Measurements from ENCODE around the gene JAKMIP1.
"Not testable (repeated sequence)": the region's sequence is repeated elsewhere in the genome, so short reads cannot be mapped to it uniquely, and the experiment has no call there.

Gene JAKMIP1

GRCh38 chr4:6229095-6229494, 28.7 kb upstream of the JAKMIP1 start:
- DNase-seq, result no peak

DNA sequence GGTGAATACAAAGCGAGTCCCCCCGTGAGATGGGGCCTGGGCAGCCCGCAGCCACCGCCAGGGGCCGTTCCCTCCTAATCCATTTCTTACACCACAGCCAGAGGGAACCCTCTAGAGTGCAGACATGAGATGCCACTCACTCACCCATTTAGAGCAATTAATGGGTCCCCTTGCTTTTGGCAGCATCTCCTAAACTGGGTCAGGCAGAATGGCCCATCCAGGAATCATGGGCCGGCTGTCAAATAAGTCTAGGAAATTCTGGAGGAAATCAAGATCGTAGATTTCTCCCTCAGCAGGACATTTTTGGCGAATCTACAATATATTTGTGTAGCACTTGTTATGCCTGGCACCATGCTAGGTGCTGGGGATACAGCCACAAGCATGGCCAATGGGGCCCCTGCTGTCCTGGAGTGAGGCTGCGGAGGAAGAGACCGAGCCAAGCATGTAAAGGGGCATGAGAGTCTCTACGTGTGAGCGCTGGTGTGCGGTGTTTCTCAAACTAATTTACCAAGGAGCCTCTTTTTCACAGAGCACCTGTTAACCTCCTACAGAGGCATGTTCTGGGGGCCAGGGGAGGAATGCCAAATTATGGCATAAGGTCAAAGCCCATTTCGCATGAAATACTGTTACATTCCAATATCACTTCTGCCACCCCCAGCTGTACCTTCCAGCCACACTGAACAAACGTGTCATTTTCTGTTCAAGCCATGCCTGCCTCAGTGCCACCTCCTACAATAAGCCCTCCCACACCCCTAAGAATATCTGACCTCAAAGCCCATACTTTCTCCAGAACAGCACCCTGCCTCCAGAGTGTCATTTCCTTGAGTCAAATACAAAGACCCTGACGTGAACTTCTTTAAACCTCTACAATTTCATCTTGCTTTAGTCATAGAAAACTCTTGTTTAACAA, 28.1 kb upstream of the JAKMIP1 start:
- no peak for DNase-seq

GRCh38 chr4:6227412-6228157, 27.2 kb upstream of the JAKMIP1 start:
- no peak for DNase-seq

DNA sequence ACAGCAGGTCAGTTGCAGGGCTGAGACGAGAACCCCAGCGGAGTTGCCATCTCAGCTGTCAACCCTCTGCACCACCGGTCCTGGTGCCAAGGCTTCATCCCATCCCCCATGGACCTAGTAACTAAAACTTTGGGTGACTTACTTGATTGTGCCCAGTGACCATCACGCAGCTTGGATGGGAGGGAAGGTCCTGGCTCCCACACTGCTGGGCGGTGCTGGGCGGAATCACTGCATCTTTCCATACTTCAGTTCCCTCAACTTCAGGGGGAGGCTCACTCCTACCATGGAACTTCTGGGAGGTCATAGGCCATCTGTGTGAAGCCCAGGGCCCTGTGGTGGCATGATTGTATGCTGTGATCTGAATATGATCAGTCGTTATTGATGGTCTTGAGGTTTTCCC, 26.2 kb upstream of the JAKMIP1 start:
- DNase-seq, result no peak

GRCh38 chr4:6225469-6225868, 25.1 kb upstream of the JAKMIP1 start:
- no peak for DNase-seq

DNA sequence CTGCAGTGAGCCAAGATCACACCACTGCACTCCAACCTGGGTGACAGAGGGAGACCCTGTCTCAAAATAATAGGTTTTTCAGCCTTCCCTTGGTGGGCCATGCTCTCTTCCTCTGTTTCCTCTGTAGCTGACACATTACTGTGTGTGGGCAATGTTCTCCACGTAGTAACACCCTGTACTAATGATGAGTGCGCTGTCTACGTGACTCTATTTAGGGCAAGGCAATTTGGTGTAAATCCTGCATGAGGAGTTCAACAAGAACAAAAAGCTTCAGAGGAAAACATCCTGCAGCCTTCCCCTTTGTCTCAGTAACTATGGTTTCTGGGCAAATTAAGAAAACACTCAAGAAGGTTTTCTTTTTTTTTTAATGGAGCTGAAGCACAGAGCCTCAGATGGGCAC, 24.4 kb upstream of the JAKMIP1 start:
- no peak for DNase-seq

DNA sequence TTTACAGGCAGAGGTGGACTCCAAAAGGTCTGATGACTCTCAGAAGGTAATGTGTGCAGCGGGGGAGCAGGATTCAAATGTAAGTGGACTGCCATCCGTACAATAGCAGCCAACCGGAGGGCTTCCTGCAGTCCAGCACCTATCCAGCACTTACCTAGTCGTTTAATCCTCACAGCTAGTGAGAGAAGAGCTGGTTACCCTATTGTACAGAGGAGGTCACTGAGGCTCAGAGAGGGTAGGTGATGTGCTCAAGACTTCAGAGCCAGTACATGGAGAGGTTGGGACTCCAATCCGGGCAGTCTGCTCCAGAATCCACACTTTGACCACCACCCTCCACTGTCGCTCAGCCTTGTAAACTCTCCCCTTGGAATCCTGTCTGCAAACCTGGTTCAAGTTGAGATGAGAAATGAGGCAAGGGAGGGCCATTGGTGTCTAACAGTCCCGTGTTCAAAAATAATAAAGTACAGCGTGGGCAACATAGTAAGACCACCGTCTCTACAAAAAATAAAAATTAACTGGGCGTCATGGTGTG, 22.5 kb upstream of the JAKMIP1 start:
- no peak for DNase-seq

DNA sequence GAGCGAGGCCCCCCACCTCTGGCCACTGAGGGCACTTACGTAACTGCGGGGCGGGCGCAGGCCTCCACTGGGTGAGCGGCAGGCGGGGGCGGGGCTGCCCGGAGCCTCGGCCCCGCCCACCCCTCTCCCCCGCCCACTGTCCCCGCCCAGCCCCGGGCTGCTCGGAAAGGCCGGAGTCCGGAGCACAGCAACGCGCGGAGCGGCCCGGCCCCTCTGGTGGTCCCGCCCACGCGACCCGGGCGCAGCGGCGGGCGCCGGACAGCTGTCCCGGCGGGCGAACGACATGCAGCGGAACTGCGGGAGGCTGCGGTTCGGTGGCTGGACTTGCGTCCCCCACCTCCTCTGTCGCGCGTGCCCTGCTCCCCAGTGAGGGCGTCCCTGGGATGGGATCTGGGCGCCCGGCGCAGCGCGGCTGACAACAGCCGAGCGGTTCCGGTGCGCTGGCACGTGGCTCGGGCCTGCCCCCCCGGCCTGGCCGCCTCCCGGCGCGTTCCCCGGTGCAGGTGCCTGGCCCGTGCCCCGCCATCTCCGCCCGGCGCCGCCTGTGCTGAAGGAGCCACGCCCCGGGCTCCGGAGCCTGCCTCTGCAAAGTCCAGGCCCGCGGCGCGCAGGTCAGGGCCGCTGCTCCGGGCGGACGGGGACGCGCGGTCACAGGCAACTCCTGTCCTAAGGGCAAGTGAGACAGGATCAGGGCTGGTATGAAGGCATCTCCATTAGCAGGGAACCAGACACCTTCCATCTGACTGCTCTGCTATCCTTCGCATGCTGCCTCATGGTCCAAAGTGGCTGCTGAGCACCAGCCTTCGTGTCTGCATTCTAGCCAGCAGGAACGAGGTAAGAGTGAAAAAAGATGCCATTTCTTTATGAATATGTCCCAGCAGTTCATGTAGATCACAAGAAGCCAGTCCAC, 21.8 kb upstream of the JAKMIP1 start:
- DNase-seq, result no peak

GRCh38 chr4:6221301-6221850, 21.0 kb upstream of the JAKMIP1 start:
- DNase-seq, result no peak

DNA sequence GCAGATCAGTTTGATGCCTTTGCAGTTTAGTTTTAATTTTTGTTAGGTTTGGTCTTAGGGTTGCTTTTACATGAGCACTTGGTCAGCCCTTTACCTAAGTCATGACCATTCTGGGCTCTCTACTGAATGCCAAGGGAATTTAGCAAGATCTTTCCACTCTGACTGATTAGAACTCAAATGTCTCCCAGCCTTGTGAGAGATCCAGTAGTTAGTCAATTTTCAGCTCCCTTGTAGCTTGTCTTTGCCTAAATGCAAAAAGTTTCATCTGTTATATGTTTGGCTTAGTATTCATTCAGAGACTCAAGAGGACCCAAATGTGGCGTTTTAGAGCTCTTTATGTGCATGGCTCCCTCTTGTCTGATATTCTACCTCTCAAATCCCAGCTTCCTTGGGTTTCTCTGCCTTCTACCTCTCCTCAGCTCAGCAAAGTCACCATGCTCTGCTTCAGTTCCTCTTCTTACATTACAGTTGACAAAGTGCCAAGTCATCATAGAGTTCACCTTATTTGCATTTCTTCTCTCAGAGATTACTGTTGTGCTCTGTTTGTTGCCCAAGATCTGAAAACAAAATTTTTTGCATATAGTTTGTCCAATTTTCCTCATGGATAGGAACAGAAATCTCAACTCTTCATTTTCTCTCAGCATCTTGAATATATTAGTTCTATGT, 17.5 kb upstream of the JAKMIP1 start:
- DNase-seq, result no peak

- DNase-seq, result no peak
These were observed 16.2 kb upstream of the JAKMIP1 start for GRCh38 chr4:6216588-6216987.

DNA sequence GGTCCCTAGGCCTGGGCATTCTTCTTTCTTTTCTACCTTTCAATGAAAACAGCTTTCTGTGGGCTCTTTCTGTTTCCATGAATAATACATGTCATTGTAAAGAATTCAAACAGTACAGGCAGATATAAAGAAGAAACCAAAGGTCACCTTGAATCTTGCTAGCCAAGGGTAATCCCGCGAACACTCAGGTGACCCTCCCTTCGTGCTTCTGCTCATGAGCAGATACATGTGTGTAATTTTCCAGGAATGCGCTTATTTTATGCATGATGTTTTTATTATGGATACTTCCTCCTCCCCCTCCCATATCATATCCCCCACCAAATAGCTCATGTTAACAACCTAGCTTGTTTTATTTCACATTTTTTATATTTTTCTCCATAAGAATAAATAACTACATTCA, 9.6 kb upstream of the JAKMIP1 start:
- no peak for DNase-seq

- DNase-seq, result not testable (repeated sequence)
These were observed 8.9 kb upstream of the JAKMIP1 start for GRCh38 chr4:6209291-6209690.

DNA sequence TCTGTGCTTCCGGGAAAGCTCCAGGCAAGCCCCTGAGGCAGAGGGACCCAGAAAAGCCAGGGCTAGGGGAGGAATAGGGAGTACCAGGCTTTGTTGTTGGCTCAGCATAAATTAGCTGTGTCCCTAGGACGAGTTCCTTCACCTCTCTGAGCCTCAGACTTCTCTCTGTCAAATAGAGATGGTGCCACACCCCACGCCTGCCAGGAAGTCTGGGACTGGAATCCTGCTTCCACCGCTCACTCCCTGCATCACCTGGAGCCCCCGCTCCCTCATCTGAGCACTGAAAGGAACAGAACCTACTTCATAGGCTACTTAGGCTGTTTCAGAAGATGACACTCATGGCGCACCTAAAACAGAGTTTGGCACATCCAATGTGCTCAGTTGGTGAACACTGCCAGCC, 8.1 kb upstream of the JAKMIP1 start:
- DNase-seq, result no peak

DNA sequence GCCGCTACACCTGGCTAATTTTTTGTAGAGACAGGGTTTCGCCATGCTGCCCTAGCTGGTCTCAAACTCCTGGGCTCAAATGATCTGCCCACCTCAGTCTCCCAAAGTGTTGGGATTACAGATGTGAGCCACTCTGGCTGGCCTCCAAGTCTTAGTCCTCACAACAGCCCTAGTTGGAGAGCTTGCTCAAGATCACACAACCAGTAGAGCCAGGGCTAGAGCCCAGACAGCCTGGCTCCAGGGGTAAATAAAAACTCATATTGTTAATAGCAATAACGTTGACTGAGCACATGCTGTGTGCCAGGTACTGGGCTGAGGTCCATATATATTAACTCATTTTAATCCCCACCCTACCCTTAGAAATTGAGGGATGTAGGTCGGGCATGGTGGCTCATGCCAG, 7.3 kb upstream of the JAKMIP1 start:
- no peak for DNase-seq

DNA sequence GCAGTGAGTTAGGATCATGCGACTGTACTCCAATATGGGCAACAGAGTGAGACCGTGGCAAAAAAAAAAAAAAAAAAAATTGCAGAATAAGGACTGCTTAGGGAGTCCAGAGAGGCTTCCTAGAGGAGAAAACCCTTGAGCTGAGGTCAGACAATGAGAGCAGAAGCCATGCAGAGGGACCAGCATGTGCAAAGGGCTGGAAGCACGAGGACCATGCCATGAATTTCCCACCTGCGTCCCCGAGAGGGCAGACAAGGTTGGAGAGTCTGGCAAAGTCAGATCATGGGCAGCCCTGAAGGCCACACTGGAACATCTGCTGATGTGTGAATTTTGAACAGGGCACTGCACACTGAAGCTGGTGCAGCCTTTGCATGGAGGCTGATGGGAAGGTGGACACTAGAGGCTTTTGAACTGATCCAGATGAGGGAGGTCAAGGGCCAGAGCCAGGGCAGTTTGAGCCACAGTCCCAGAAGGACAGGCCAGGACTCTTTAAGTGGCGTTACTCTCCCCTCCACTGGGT, 6.5 kb upstream of the JAKMIP1 start:
- DNase-seq, result no peak

GRCh38 chr4:6205973-6206372, 5.6 kb upstream of the JAKMIP1 start:
- DNase-seq, result no peak

DNA sequence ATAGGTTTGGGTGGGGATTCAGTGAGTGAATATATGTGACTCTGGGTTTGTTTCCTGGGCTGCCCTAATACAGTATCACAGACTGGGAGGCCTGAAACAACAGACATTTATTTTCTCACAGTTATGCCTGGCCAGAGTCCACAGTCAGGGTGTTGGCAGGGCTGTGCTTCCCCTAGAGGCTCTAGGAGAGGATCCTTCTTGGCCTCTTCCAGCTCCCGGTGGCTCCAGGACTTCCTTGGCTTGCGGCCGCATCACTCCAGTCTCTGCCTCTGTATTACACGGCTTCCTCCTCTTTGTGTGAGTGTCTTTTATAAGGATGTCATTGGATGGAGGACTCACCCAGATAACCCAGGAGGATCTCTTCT, 5.2 kb upstream of the JAKMIP1 start:
- no peak for DNase-seq

GRCh38 chr4:6204871-6205566, 4.7 kb upstream of the JAKMIP1 start:
- no peak for DNase-seq

DNA sequence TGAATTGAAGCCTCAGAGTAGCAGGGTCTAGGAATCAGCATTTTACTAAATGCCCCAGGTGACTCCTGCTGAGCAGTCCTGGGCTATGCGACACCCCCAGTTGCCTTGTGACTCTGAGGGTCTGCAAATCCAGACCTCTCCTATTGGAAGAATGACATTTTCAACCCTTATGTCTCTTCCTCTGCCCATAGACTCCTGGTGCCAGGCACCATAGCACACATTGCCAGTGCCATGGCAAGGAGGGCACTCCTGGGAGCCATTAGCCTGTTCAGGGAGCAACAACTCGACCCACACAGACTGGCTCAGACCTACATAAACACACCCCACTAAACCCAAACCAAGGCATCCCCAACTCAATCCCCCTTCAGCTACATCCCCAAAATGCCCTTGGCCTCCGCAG, 3.7 kb upstream of the JAKMIP1 start:
- no peak for DNase-seq

DNA sequence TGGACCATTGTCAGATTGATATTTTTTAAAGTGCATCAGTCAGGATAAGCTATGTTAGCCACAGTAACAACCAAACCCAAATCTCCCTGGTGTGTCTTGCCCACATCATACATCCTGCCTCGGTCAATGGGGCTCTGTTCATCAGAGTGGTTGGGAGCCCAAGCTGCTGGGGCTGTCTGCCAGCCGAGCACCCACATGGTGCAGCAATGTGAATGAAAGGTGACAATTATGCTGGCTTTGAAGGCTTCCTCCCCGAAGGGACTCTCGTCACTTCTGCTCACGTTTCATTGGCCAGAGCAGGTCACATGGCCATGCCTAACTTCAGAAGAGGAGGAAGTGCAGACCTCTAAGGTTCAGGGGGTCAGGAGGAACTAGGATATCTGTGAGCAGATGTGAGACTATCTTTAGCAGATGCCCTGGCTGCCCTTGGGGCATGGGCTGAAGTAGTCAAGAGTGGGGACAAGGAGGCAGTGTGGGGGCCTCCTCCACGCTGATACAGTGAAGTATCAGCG, 1.3 kb upstream of the JAKMIP1 start:
- no peak for DNase-seq
